Psoas muscle (tissue), 8 donors: ENCODE measurements around the gene PFKFB2. TPM values are rescaled to one million over a fixed set of nuclear protein-coding genes. Genes with fewer than 3 reads are reported as not detected.

Source experiments
- ATAC-seq, 4 donors: fragments of 200-7000 bp; cut with Tn5 transposase; one replicate each; pipeline ENCODE4 v1.9.1; 2020; ENCODE audit warnings: moderate library complexity in 3 of 4, mild to moderate bottlenecking in 2 of 4
- DNase-seq, 2 donors: peaks; one replicate each; pipeline ENCODE4 v3.0.0-alpha.2; 2020
- H3K27ac ChIP-seq: fragments of 200-600 bp; one replicate; pipeline ENCODE4 v1.8.0; 2022
- H3K27me3 ChIP-seq, 3 donors: fragments of 200-600 bp in 1 of 3; one replicate each; pipeline versions ENCODE4 v1.6.1 to v1.8.0; 2013 to 2022; ENCODE audit warnings: low read length in 2 of 3, mild to moderate bottlenecking in 2 of 3, moderate library complexity in 1 of 3; ENCODE audit not compliant: insufficient read depth in 3 of 3
- H3K36me3 ChIP-seq, 2 donors: fragments of 200-600 bp in 1 of 2; one replicate each; pipeline versions ENCODE4 v1.6.1 to v1.8.0; 2013 to 2022; ENCODE audit warnings: low read depth in 1 of 2, mild to moderate bottlenecking in 1 of 2, moderate library complexity in 1 of 2; ENCODE audit not compliant: insufficient read depth in 1 of 2
- H3K4me1 ChIP-seq: fragments of 200-600 bp; one replicate; pipeline ENCODE4 v1.8.0; 2022
- H3K4me3 ChIP-seq: fragments of 200-600 bp; one replicate; pipeline ENCODE4 v1.8.0; 2022; ENCODE audit warnings: mild to moderate bottlenecking
- H3K9me3 ChIP-seq: fragments of 200-600 bp; one replicate; pipeline ENCODE4 v1.8.0; 2022
- CTCF ChIP-seq: fragments of 200-600 bp; IDR thresholded peaks from one replicate; pipeline ENCODE4 v1.8.0; 2022; ENCODE audit warnings: antibody characterized with exemption
- WGBS, 3 donors: extraction: QIAGEN DNeasy Blood & Tissue Kit; methylation state at CpG; one replicate each; pipeline versions ENCODE4 v1.1.6 to v1.1.7; 2013; 5-methylcytosine and 5-hydroxymethylcytosine counted together
- intact Hi-C, 2 donors: fragments of 100-400 bp; cut with DNase I; formaldehyde crosslinking; loops; one replicate each; pipeline versions ENCODE4 v1.11.0 to v1.14.2; 2022
- polyA plus RNA-seq, 3 donors: library from polyadenylated mRNA; stranded (reverse); fragments of 200-250 nt; gene quantifications; one replicate each; pipeline ENCODE4 v1.2.3, GENCODE V29; 2013
- total RNA-seq, 4 donors: library from RNA; stranded (reverse); fragmentation: NEBNext Ultra II Directional in 2 of 4; extraction: Animal tissue kit (Norgen Biotek cat#: 25700) in 2 of 4; gene quantifications; one replicate each; pipeline versions ENCODE4 v1.2.1 to v1.2.4, GENCODE V29; 2021 to 2023
- donor health status: healthy with polysubstance abuse.
- donor health status: DM: no; HTN: no; CAD: no; lungs with moderate emphysema.
- donor health status: Bipolar disorder and iron deficiency.
- donor health status: healthy.
- donor health status: DM: yes; HTN: yes; CAD: no.
- donor health status: DM: no; HTN: no; CAD: no.
- donor health status: DM: no; HTN: no; CAD: no.
- donor health status: DM: yes; HTN: yes; CAD: no.

The PFKFB2 gene
- total and polyA plus RNA-seq, 7 donors = 3.9 to 149 (median 36.0) TPM

DNA sequence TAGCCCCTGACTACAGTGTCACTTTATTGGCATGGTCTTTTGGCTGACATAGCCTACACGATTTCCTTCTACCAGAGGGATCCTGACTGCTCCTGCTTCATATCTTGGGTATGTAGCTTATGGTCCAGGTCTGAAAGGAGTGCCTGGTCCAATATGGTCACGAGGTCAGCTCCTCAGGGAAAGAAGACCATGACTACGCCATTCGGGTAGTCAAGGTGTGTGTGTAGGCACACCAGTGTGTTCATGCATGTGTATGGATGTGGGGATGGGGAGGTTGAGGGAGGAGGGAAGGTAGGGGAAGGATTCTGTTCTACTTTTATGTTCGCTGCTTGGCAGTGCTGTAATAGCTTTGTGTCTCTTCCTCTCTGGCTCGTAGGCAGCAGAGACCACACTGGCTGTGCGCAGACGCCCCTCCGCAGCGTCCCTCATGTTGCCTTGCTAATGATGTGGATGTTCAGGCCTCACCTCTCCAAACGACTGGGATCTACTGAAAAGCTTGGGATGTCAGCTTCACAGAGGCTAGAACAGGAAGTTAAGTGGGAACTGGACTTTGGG lies 25.6 kb downstream of the PFKFB2 start:
- no peak for DNase-seq
- 83 to 84% (median 84%) methylated on average over 11 of the region's 11 CpGs for WGBS, 3 donors
- intact Hi-C loops = loop anchor here in 1 of 2 donors (2.0 to 5.0 kb wide), 3 partner anchors 30 to 166 kb away; no protein-coding TSS in a partner anchor
- H3K4me1 ChIP-seq = peaks cover 4% of the 10 kb centered on the region
- no peaks in the 10 kb centered on the region for H3K27me3 ChIP-seq
- no peak for ATAC-seq
- no peaks in the 10 kb centered on the region for H3K9me3 ChIP-seq
- no peak for TF ChIP-seq CTCF
- H3K27ac ChIP-seq = no peak overlapping the region
- no peak overlapping the region for H3K4me3 ChIP-seq
- peaks cover 0 to 35% of the 10 kb centered on the region in 2 donors for H3K36me3 ChIP-seq

DNA sequence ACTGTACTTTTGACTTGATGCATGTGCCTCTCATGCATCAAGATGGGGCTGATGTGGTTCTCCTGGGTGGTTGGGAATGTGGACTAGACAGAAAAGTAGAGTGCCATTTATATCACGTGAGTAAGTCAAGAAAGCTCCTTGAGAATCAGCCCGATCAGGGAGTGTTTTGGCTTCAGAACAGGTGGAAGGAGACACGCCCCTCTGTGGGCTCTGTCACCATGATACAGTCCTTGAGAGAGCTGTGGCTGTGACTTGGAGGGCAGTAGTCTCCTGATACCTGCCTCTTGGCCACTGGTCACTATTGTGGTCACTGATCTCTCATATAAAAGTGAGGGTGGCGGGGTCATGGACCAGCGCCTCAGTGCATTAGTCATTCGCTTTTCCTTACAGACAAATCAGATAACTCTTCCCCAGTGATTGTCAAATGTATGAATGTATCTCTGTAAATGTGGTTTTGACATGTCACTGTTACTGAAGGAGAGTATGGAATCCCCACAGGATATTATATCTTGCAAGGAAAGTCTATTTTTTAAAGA lies 26.7 kb downstream of the PFKFB2 start:
- TF ChIP-seq CTCF = no peak
- peaks cover 0 to 29% of the 10 kb centered on the region in 2 donors for H3K36me3 ChIP-seq
- H3K27ac ChIP-seq = no peak overlapping the region
- no peak for DNase-seq
- H3K27me3 ChIP-seq = no peaks in the 10 kb centered on the region
- peak in 1 of 4 donors; percentile 28 for ATAC-seq
- H3K4me1 ChIP-seq = peaks cover 4% of the 10 kb centered on the region
- WGBS, 3 donors = 78 to 82% (median 81%) methylated on average over 6 of the region's 6 CpGs
- no peaks in the 10 kb centered on the region for H3K9me3 ChIP-seq
- intact Hi-C loops = loop anchor here (2.0 to 5.0 kb wide), 5 partner anchors 31 to 418 kb away; partner anchors contain the start of gene CR1 (in 1 of the 2)
- H3K4me3 ChIP-seq = no peak overlapping the region

DNA sequence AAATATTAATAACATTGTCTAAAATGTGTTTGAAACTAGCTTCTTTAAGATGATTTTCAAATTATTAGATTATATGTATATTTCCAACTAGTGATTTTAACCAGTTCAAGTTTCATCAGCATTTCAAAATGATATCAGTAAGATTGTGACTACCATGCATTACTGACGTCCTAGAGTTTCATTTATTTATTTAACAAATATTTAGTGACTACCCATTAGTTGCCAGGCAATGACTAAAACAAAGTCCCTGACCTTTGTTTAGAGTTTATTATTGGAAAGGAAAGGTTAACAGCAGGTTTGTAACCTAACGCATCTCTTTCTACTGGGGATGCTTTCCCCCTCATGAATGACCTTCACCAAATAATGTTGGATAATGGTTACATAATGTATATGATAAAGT lies 28.0 kb downstream of the PFKFB2 start:
- H3K27me3 ChIP-seq = no peaks in the 10 kb centered on the region
- H3K9me3 ChIP-seq = no peaks in the 10 kb centered on the region
- TF ChIP-seq CTCF = no peak
- intact Hi-C loops = loop anchor here in 1 of 2 donors (5.0 kb wide), 2 partner anchors 34 to 416 kb away; partner anchors contain the start of gene CR1
- H3K27ac ChIP-seq = no peak overlapping the region
- peaks cover 0 to 16% of the 10 kb centered on the region in 2 donors for H3K36me3 ChIP-seq
- WGBS, 3 donors = 73 to 76% (median 74%) methylated on average over 2 of the region's 2 CpGs
- peaks cover 4% of the 10 kb centered on the region for H3K4me1 ChIP-seq
- H3K4me3 ChIP-seq = no peak overlapping the region
- ATAC-seq = no peak
- no peak for DNase-seq

DNA sequence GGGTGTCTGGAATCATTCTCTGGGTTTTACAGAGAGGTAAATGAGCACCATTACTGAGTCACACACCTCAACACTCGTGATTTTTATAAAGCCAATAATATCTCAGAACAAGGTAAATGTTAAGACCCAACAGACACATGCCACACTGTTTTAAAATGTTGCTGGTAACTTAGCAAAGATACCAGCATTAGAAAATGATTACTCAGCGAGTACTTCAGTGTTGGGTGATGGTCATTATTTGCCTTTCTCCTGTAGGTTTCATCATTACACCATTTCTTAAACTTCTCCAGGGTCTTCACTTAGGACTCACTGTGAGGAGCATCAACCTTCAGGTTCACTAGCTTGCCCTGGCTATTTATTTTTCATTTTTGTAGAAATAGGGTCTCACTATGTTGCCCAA lies 28.7 kb downstream of the PFKFB2 start:
- no peak for DNase-seq
- 89 to 90% (median 89%) methylated on average over 2 of the region's 2 CpGs for WGBS, 3 donors
- Histone ChIP-seq H3K9me3 (no peaks in the 10 kb centered on the region), H3K4me1 (peaks cover 4% of the 10 kb centered on the region), H3K36me3 (peaks cover 0 to 16% of the 10 kb centered on the region in 2 donors), H3K4me3 (no peak overlapping the region), H3K27me3 (no peaks in the 10 kb centered on the region), H3K27ac (no peak overlapping the region)
- TF ChIP-seq CTCF = no peak
- intact Hi-C loops = loop anchor here in 1 of 2 donors (2.0 to 5.0 kb wide), 3 partner anchors 35 to 415 kb away; partner anchors contain the start of gene CR1
- ATAC-seq = no peak
